Breast epithelium (tissue), 4 donors: ENCODE results near the gene USP46. TPM values are rescaled to one million over a fixed set of nuclear protein-coding genes. Genes with fewer than 3 reads are reported as not detected.

ENCODE experiments used
- DNase-seq, 2 donors: peaks; one replicate each; pipeline ENCODE4 v3.0.0-alpha.2; 2019; ENCODE audit warnings: low spot score in 2 of 2
- H3K27ac ChIP-seq, 2 donors: fragments of 200-600 bp; sonication (generic) in 1 of 2; one replicate each; pipeline ENCODE4 v1.5.1; 2016 to 2019; ENCODE audit warnings: mild to moderate bottlenecking in 1 of 2
- H3K27me3 ChIP-seq, 2 donors: fragments of 200-600 bp; sonication (generic) in 1 of 2; one replicate each; pipeline versions ENCODE4 v1.5.1 to v1.6.0; 2017 to 2019; ENCODE audit warnings: control low read depth in 1 of 2, mild to moderate bottlenecking in 1 of 2
- H3K36me3 ChIP-seq: fragments of 200-600 bp; one replicate; pipeline ENCODE4 v1.5.1; 2019
- H3K4me1 ChIP-seq, 2 donors: fragments of 200-600 bp; sonication (generic); one replicate each; pipeline ENCODE4 v1.5.1; 2016 to 2019; ENCODE audit warnings: control low read depth in 1 of 2
- H3K4me3 ChIP-seq, 3 donors: fragments of 200-600 bp; sonication (generic); 1 replicate in 2 of 3; 2 replicates in 1 of 3; pipeline ENCODE4 v1.5.1; 2016 to 2019; ENCODE audit warnings: mild to moderate bottlenecking in 3 of 3, moderate library complexity in 2 of 3
- H3K9me3 ChIP-seq, 2 donors: fragments of 200-600 bp; sonication (generic) in 1 of 2; one replicate each; pipeline ENCODE4 v1.5.1; 2016 to 2019; ENCODE audit warnings: control low read depth in 1 of 2
- POLR2A ChIP-seq: fragments of 450-650 bp; IDR thresholded peaks from one replicate; pipeline ENCODE4 v1.6.1; 2016; ENCODE audit warnings: antibody characterized with exemption, mild to moderate bottlenecking, moderate library complexity
- POLR2AphosphoS5 ChIP-seq, 3 donors: sonication (generic); formaldehyde crosslinking; IDR thresholded peaks; one replicate each; pipeline ENCODE4 v1.6.1; 2017; ENCODE audit warnings: antibody characterized with exemption in 3 of 3
- intact Hi-C: fragments of 100-400 bp; cut with DNase I; formaldehyde crosslinking; loops from one replicate; pipeline ENCODE4 v1.15.1; 2023; ENCODE audit warnings: low total_unique reads
- total RNA-seq, 3 donors: library from RNA; depleted of rRNA; stranded (reverse); fragments of >200 nt; gene quantifications; one replicate each; pipeline ENCODE4 v1.1.0, GENCODE V29; 2016
- TF ChIP-seq, protein P1 (sequence below), 3 donors: fragments of 450-650 bp; IDR thresholded peaks; one replicate each; pipeline ENCODE4 v1.5.1; 2016 to 2017; ENCODE audit warnings: antibody characterized with exemption in 3 of 3, mild to moderate bottlenecking in 3 of 3, moderate library complexity in 3 of 3

Gene USP46
- total RNA-seq, 3 donors from 2014 or later = 8.0 to 16.8 (median 14.1) TPM

DNA sequence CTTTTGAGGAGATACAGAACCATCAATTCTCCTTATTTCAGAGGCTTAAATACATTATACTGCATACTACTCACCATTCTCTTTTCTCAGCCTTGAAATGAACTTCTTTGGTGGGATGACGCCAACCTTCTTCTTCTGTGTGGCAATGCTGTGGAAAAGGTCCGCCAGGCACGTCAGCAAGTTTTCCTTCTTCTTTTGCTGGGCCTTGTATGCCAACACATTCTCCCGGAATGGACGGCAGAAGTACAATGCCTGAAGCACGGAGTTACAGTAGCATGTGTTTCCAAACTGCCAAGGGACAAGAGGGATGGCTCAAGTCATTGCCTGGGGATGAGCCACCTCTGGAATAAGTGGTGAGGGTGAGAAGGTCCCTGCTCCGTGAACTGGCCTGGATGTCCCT is 31.2 kb downstream of the USP46 start:
- no peak overlapping the region for H3K27ac ChIP-seq
- H3K9me3 ChIP-seq = no peaks in the 10 kb centered on the region
- intact Hi-C loops = no loop called here
- H3K27me3 ChIP-seq = no peaks in the 10 kb centered on the region
- no peaks in the 10 kb centered on the region for H3K4me1 ChIP-seq
- no peak overlapping the region for H3K4me3 ChIP-seq
- TF ChIP-seq, protein P1, sequence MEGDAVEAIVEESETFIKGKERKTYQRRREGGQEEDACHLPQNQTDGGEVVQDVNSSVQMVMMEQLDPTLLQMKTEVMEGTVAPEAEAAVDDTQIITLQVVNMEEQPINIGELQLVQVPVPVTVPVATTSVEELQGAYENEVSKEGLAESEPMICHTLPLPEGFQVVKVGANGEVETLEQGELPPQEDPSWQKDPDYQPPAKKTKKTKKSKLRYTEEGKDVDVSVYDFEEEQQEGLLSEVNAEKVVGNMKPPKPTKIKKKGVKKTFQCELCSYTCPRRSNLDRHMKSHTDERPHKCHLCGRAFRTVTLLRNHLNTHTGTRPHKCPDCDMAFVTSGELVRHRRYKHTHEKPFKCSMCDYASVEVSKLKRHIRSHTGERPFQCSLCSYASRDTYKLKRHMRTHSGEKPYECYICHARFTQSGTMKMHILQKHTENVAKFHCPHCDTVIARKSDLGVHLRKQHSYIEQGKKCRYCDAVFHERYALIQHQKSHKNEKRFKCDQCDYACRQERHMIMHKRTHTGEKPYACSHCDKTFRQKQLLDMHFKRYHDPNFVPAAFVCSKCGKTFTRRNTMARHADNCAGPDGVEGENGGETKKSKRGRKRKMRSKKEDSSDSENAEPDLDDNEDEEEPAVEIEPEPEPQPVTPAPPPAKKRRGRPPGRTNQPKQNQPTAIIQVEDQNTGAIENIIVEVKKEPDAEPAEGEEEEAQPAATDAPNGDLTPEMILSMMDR (IDR thresholded peaks at IDR 0.05) = no peak
- TF ChIP-seq POLR2A = no peak
- no peak for TF ChIP-seq POLR2AphosphoS5 (IDR thresholded peaks at IDR 0.05)
- no peaks in the 10 kb centered on the region for H3K36me3 ChIP-seq
- no peak for DNase-seq

DNA sequence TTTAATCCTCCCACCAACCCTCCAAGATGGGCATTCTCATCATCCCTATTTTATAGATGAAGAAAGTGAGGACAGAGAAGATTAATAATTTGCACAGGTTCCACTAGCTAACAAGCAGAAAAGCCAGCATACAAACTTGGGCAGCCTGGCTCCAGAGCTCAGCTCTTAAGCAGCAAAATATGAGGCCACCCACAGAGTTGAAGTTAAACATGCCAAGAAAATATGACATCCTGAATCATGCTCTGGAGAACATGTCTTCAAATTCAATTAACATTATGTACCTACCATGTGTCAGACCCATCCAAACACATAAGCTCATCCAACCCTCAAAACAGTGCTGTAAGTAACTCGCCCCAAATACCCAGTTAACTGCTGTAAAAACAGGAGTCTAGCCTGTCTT is 33.9 kb downstream of the USP46 start:
- no peak overlapping the region for H3K27ac ChIP-seq
- no peaks in the 10 kb centered on the region for H3K27me3 ChIP-seq
- intact Hi-C loops = no loop called here
- no peaks in the 10 kb centered on the region for H3K36me3 ChIP-seq
- H3K4me1 ChIP-seq = no peaks in the 10 kb centered on the region
- DNase-seq = no peak
- no peaks in the 10 kb centered on the region for H3K9me3 ChIP-seq
- no peak overlapping the region for H3K4me3 ChIP-seq
- no peak for TF ChIP-seq POLR2A
- TF ChIP-seq POLR2AphosphoS5 (IDR thresholded peaks at IDR 0.05) = no peak
- TF ChIP-seq, protein P1 (IDR thresholded peaks at IDR 0.05) = no peak

DNA sequence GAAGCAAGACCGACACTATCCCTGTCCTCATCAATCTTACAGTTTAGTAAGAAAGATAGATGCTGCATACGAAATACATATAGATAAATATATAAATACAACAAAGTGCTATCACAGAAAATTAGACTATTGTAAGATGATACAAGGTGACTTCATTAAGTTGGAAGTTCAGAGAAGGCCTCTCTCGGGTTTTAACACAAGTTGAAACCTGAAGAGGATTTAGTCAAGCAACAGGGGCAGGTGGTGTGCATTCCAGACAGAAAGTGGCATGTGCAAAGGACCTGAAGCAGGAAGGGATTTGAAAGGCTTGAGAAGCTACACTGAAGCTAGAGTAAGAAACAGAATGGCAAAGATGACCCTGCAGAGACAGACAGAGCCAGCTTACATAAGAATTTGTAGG is 36.5 kb downstream of the USP46 start:
- Histone ChIP-seq H3K27ac (no peak overlapping the region), H3K9me3 (no peaks in the 10 kb centered on the region), H3K36me3 (no peaks in the 10 kb centered on the region), H3K27me3 (no peaks in the 10 kb centered on the region), H3K4me1 (no peaks in the 10 kb centered on the region), H3K4me3 (no peak overlapping the region)
- intact Hi-C loops = loop anchor here (5.0 kb wide), 1 partner anchor 440 kb away; no protein-coding TSS in a partner anchor
- no peak for DNase-seq
- TF ChIP-seq, protein P1 (IDR thresholded peaks at IDR 0.05) = no peak
- no peak for TF ChIP-seq POLR2A
- TF ChIP-seq POLR2AphosphoS5 (IDR thresholded peaks at IDR 0.05) = no peak

DNA sequence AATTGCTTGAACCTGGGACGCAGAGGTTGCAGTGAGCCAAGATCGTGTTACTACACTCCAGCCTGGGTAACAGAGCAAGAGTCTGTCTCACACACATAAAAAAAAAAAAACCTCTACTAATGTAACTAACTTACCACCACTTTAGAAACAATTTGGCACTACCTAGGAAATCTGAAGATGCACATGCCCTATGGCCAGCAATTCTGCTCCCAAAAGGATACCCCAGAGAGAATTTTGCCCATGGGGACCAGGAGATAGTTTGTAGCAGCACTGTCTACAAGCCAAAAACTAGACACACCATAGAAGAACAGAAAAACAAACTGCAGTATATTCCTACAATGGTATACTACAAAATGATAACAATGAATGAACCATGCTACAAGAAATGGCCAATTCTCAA is 37.5 kb downstream of the USP46 start:
- no peak for DNase-seq
- H3K27me3 ChIP-seq = no peaks in the 10 kb centered on the region
- H3K9me3 ChIP-seq = no peaks in the 10 kb centered on the region
- H3K4me1 ChIP-seq = no peaks in the 10 kb centered on the region
- no peak overlapping the region for H3K4me3 ChIP-seq
- H3K36me3 ChIP-seq = peaks cover 5% of the 10 kb centered on the region
- intact Hi-C loops = loop anchor here (5.0 kb wide), 1 partner anchor 439 kb away; no protein-coding TSS in a partner anchor
- TF ChIP-seq POLR2A (no peak), POLR2AphosphoS5 (IDR thresholded peaks at IDR 0.05) (no peak)
- TF ChIP-seq, protein P1 (IDR thresholded peaks at IDR 0.05) = no peak
- H3K27ac ChIP-seq = no peak overlapping the region

DNA sequence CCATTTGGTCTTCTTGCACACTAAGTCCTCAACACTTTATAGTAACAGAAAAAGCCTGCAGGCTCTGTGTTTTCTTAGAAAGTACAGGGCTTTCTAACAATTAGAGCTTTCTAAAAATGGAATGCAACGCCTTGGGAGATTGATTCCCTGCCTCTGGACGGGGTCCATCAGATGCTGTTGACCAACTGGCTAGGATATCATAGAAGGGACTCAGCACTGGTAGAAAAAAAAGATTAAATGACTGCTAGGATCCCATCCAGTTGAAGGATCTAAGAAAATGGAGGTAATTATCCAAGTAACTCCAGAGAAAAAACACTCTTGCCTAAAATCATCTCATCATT is 39.5 kb downstream of the USP46 start:
- no peak for DNase-seq
- Histone ChIP-seq H3K27ac (no peak overlapping the region), H3K4me1 (no peaks in the 10 kb centered on the region), H3K9me3 (no peaks in the 10 kb centered on the region), H3K36me3 (peaks cover 5% of the 10 kb centered on the region), H3K4me3 (no peak overlapping the region), H3K27me3 (no peaks in the 10 kb centered on the region)
- no peak for TF ChIP-seq POLR2AphosphoS5 (IDR thresholded peaks at IDR 0.05)
- no peak for TF ChIP-seq POLR2A
- TF ChIP-seq, protein P1 (IDR thresholded peaks at IDR 0.05) = no peak
- intact Hi-C loops = no loop called here
